Tibial nerve (tissue), 4 donors: ENCODE data around the gene CRYBG3.

Experiments used
- CTCF ChIP-seq, 5 experiments: fragments of 200-600 bp in 3 of 5; fragments of 450-650 bp in 2 of 5; sonication (generic) in 3 of 5; IDR thresholded peaks; one replicate each; pipeline ENCODE4 v1.5.1; 2016 to 2019; ENCODE audit warnings: antibody characterized with exemption in 5 of 5, mild to moderate bottlenecking in 3 of 5, moderate library complexity in 2 of 5
- EP300 ChIP-seq, 2 donors: sonication (generic); formaldehyde crosslinking; IDR thresholded peaks; one replicate each; pipeline ENCODE4 v1.6.1; 2017; ENCODE audit warnings: antibody characterized with exemption in 2 of 2, mild to moderate bottlenecking in 1 of 2

- TF ChIP-seq EP300 (IDR thresholded peaks at IDR 0.05), result no peak
- no peak for TF ChIP-seq CTCF (IDR thresholded peaks at IDR 0.05)
These were observed 151.2 kb downstream of the CRYBG3 start for GRCh38 chr3:97972976-97973375.
